GM18873 (cell line): ENCODE results near the gene RALGPS1.
"Not testable (repeated sequence)": the region's sequence is repeated elsewhere in the genome, so short reads cannot be mapped to it uniquely, and the experiment has no call there.

Experiments used
- ATAC-seq: cut with Tn5 transposase; IDR thresholded peaks from one replicate; pipeline ENCODE4 v1.9.1; 2021; ENCODE audit warnings: mild to moderate bottlenecking, moderate library complexity, moderate number of reproducible peaks; ENCODE audit not compliant: unreplicated experiment, low FRiP score

RALGPS1 gene

DNA sequence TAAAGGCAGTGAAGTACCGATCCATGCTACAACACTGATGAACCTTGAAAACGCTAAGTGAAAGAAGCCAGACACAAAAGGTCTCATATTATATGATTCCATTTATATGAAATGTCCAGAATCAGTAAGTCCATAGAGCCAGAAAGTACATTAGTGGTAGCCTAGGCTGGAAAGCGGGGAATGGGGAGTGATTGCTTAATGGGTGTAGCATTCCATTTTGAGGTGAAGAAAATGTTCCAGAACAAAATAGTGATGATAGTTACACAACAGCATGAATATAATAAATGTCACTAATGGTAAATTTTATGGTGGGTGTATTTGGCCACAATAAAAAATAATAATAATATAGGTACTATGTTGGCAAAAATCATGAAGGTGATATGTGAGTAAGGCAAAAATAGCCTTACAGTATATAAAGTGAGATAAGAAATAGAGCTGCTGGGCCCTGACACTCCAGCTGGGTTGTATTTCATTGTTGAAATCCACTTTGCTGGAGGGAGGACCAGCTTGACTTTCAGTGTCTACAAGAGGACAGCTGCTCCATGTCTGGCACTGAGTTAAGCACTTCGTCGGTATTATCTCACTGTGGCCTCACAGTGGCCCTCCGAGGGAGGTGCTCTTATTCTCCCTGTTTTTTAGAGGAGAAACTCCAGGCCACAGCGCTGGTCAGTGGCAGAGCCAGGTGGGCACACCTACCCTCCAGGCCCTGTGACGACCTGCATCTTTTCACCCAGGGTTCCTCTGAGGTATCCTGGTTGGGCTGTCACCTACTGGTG, 230.3 kb downstream of the RALGPS1 start:
- no peak for ATAC-seq

GRCh38 chr9:127146841-127147240, 232.3 kb downstream of the RALGPS1 start:
- ATAC-seq: not testable (repeated sequence)

GRCh38 chr9:127147251-127147650, 232.7 kb downstream of the RALGPS1 start:
- ATAC-seq: no peak

GRCh38 chr9:127148014-127148413, 233.4 kb downstream of the RALGPS1 start:
- no peak for ATAC-seq

DNA sequence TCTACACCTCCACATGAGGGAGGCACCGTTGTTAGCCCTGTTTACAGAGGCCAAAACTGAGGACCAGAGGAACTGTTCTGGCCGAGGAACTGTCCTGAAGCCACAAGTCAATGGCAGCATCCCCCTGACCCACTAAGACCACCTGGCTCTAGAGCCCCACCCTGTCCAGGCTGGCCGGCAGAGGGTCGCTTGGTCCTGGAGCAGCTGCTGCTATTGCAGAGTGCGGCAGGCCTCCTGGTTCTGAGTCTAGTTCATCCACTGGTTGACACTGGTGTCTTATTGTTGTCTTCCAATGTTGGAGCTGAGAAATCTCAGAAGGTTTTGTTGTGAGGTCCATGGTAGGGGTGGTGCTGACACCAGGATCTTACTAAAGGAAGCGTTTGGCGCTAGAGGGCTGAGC, 234.4 kb downstream of the RALGPS1 start:
- ATAC-seq: no peak

DNA sequence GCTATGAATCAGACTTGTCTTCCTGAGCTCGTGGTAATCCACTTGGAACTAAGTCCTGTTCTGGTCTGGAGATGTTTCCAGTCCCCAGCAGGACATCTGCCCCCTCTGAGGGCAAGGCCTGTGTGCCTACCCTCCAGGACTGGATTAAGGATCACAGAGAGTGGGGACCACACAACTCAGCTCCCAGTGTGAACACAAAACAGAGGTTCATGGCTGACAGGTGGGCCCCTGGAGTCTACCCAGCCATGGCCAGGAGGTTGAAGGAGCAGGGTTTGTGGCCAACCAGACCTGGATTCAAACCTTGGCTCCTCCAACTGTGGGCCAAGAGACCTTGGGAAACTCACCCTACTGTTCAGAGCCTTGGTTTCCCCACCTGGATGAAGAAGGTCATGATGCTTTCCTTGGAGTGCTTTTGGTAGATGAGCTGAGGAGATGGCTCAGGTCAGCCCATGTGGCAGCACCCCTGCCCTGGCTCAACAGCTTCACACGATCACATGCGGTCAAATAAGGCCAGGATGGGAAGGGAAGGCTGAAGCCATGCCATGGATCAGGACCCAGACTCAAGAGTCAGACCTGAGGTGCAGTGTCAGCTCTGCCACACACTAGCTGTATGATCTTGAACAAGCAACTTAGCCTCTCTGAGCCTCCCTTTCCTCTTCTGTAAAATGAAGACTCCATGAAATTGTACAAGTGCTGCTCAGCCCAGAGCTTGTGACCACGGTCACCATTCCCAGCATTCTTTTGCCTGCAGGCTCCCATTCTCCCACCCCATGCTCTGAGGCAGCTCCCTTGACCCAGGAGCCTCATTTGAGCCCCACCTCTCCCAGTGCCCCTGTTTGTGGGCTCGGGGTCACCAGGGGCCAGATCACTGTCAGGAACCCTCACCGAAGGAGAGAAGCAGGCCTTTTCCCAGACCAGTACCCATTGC, 235.1 kb downstream of the RALGPS1 start:
- no peak for ATAC-seq

DNA sequence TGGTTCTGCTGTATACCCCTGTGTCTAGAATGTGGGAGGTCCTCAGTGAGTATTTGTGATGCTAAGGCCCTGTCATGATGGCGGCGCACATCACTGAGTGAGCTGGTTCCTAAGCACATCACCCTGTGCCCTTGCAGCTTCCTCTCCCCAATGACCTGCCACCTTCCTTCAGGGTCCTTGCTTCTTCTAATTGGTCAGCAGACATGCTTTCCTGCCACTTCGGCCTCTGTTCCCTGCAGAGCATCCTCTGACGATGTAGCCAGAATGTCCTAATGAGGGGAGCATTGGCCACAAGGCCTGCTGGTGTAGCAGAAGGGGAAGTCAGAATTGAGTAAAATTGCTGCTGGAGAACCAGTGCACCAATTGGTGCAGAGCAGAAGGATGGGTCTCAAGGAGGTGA, 238.9 kb downstream of the RALGPS1 start:
- no peak for ATAC-seq

GRCh38 chr9:127154003-127154389, 239.4 kb downstream of the RALGPS1 start:
- ATAC-seq: no peak

- ATAC-seq: no peak
These were observed 240.0 kb downstream of the RALGPS1 start for GRCh38 chr9:127154390-127155191.

GRCh38 chr9:127155314-127155960, 240.9 kb downstream of the RALGPS1 start:
- ATAC-seq: no peak

GRCh38 chr9:127158786-127159324, 244.3 kb downstream of the RALGPS1 start:
- no peak for ATAC-seq

- no peak for ATAC-seq
These were observed 244.8 kb downstream of the RALGPS1 start for GRCh38 chr9:127159325-127159801.

- no peak for ATAC-seq
These were observed 245.5 kb downstream of the RALGPS1 start for GRCh38 chr9:127159949-127160610.

DNA sequence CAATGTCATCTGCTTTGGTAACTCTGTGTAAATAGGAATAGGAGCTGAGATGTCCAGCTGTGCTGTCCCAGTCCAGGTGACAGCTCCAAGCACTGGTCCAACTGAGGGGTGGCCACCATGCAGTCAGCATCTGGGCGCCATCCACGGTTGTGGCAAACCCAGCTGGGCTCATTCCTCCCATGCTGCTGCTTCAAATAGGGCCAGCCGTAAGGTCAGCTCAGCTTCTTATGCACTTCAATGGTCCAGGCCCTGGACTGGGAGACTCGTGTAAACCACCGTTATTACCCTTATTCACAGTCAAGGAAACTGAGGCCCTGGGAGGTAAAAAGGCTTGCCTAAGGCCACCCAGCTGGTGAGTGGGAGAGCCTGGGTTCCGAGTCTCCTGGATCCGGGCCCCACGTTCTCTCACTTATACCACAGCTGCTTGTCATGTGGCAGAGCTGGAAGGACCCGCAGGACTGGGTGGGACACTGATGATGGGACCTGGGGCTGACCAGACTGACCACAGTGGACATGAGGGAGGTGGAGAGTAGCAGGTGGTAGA, 246.6 kb downstream of the RALGPS1 start:
- no peak for ATAC-seq

- ATAC-seq: no peak
These were observed 247.7 kb downstream of the RALGPS1 start for GRCh38 chr9:127162046-127162863.

DNA sequence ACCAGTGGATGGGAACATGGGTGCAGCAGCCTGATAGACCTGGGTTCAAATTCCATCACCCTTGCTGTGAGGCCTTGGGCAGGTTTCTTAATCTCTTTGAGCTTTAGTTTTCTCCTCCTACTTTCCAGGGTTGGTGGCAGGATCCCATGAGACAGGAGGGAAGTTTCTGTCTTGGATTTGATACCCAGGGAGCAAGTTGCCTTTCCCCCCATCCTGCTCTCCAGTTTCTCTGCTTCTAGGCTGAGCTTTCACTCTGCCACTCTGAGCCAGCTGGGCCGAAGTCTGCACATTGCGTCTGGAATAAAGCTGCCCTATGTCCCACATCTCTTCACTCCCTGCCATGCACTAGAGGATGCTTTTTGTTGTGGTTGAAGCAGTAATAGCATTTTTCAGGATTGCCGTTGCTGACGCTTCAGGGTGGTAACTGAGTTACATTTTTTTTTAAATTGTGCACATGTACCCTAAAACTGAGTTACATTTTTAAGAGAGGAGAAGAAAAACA, 248.3 kb downstream of the RALGPS1 start:
- ATAC-seq: no peak

GRCh38 chr9:127163409-127163808, 248.8 kb downstream of the RALGPS1 start:
- ATAC-seq: no peak

GRCh38 chr9:127165116-127165515, 250.5 kb downstream of the RALGPS1 start:
- no peak for ATAC-seq
